GM18505 (cell line): Measurements from ENCODE around the gene SLC17A3.

Source experiments
- ATAC-seq: cut with Tn5 transposase; IDR thresholded peaks from one replicate; pipeline ENCODE4 v1.9.1; 2021; ENCODE audit not compliant: unreplicated experiment
- POLR2A ChIP-seq: IDR thresholded peaks from 4 replicates; pipeline ENCODE4 v1.6.1; 2011; ENCODE audit warnings: borderline replicate concordance; ENCODE audit not compliant: insufficient read depth, insufficient read length; ENCODE audit errors: extremely low read depth

The SLC17A3 gene

GRCh38 chr6:25900843-25901242 is 26.8 kb upstream of the SLC17A3 start:
- no peak for ATAC-seq

GRCh38 chr6:25899580-25900408 is 25.8 kb upstream of the SLC17A3 start:
- ATAC-seq = no peak

More at GRCh38 chr6:25900843-25901242, 26.8 kb upstream of the SLC17A3 start:
- no peak for TF ChIP-seq POLR2A

GRCh38 chr6:25899123-25899522 is 25.1 kb upstream of the SLC17A3 start:
- TF ChIP-seq POLR2A = no peak
- ATAC-seq = no peak

More at GRCh38 chr6:25899580-25900408, 25.8 kb upstream of the SLC17A3 start:
- TF ChIP-seq POLR2A = no peak

- ATAC-seq = no peak
Measured at GRCh38 chr6:25898289-25898977, 24.4 kb upstream of the SLC17A3 start.

GRCh38 chr6:25896252-25896651 is 22.2 kb upstream of the SLC17A3 start:
- TF ChIP-seq POLR2A = no peak
- ATAC-seq = no peak

More at GRCh38 chr6:25898289-25898977, 24.4 kb upstream of the SLC17A3 start:
- TF ChIP-seq POLR2A = no peak

GRCh38 chr6:25895771-25896170 is 21.7 kb upstream of the SLC17A3 start:
- TF ChIP-seq POLR2A = no peak
- no peak for ATAC-seq

- ATAC-seq = no peak
- TF ChIP-seq POLR2A = no peak
Measured at GRCh38 chr6:25893778-25894177, 19.7 kb upstream of the SLC17A3 start.

GRCh38 chr6:25892877-25893276 is 18.8 kb upstream of the SLC17A3 start:
- no peak for TF ChIP-seq POLR2A
- no peak for ATAC-seq

GRCh38 chr6:25889877-25890853 is 16.1 kb upstream of the SLC17A3 start:
- no peak for TF ChIP-seq POLR2A
- ATAC-seq = no peak

GRCh38 chr6:25888626-25889025 is 14.6 kb upstream of the SLC17A3 start:
- TF ChIP-seq POLR2A = no peak
- no peak for ATAC-seq

GRCh38 chr6:25886066-25886465 is 12.0 kb upstream of the SLC17A3 start:
- TF ChIP-seq POLR2A = no peak
- no peak for ATAC-seq

- no peak for TF ChIP-seq POLR2A
- ATAC-seq = no peak
Measured at GRCh38 chr6:25883991-25884390, 9.9 kb upstream of the SLC17A3 start.

- no peak for ATAC-seq
Measured at GRCh38 chr6:25883536-25883935, 9.5 kb upstream of the SLC17A3 start.

More at GRCh38 chr6:25883536-25883935, 9.5 kb upstream of the SLC17A3 start:
- TF ChIP-seq POLR2A = no peak
